Stimulated activated naive CD4-positive, alpha-beta T cell (primary cell): ENCODE results near the gene AGPAT3.
"Not testable (repeated sequence)": the region's sequence is repeated elsewhere in the genome, so short reads cannot be mapped to it uniquely, and the experiment has no call there.

Experiments used
- DNase-seq, 6 experiments: peaks; one replicate each; lab custom pipeline; 2025; lab: John Stamatoyannopoulos, UW

AGPAT3 gene

GRCh38 chr21:43864962-43865539, at the start of gene AGPAT3:
Gene AGPAT3 (plus strand): TSS chr21:43865223. CDS start chr21:43959682, 94,459 bp downstream.
- peak in 5 of 6 experiments; percentile 19 to 38 (median 22) for DNase-seq

GRCh38 chr21:43815991-43816390, 49.0 kb upstream of the AGPAT3 start:
- DNase-seq: no peak

- no peak for DNase-seq
Measured at GRCh38 chr21:43816611-43817071, 48.4 kb upstream of the AGPAT3 start.

- no peak for DNase-seq
Measured at GRCh38 chr21:43817157-43818086, 47.6 kb upstream of the AGPAT3 start.

GRCh38 chr21:43818685-43819084, 46.3 kb upstream of the AGPAT3 start:
- DNase-seq: no peak

GRCh38 chr21:43819511-43820405, 45.3 kb upstream of the AGPAT3 start:
- no peak for DNase-seq

GRCh38 chr21:43820466-43820865, 44.6 kb upstream of the AGPAT3 start:
- no peak for DNase-seq

- not testable (repeated sequence) for DNase-seq
Measured at GRCh38 chr21:43822166-43822565, 42.9 kb upstream of the AGPAT3 start.

GRCh38 chr21:43822741-43823140, 42.3 kb upstream of the AGPAT3 start:
- not testable (repeated sequence) for DNase-seq

GRCh38 chr21:43824333-43825241, 40.4 kb upstream of the AGPAT3 start:
- DNase-seq: no peak

- DNase-seq: no peak
Measured at GRCh38 chr21:43825242-43825935, 39.6 kb upstream of the AGPAT3 start.

- no peak for DNase-seq
Measured at GRCh38 chr21:43825936-43826622, 38.9 kb upstream of the AGPAT3 start.

GRCh38 chr21:43826623-43826974, 38.4 kb upstream of the AGPAT3 start:
- no peak for DNase-seq

- no peak for DNase-seq
Measured at GRCh38 chr21:43827015-43827611, 37.9 kb upstream of the AGPAT3 start.

- no peak for DNase-seq
Measured at GRCh38 chr21:43829161-43829560, 35.9 kb upstream of the AGPAT3 start.

- DNase-seq: no peak
Measured at GRCh38 chr21:43829575-43830119, 35.4 kb upstream of the AGPAT3 start.

- no peak for DNase-seq
Measured at GRCh38 chr21:43832158-43832550, 32.9 kb upstream of the AGPAT3 start.

GRCh38 chr21:43832648-43833047, 32.4 kb upstream of the AGPAT3 start:
- DNase-seq: no peak
